GM12878 (cell line): ENCODE results near the gene LIPN. TPM values are rescaled to one million over a fixed set of nuclear protein-coding genes. Genes with fewer than 3 reads are reported as not detected.

ENCODE experiments used
- ATAC-seq: fragments of 200-7000 bp; cut with Tn5 transposase; 3 replicates; pipeline ENCODE4 v1.9.1; 2020; ENCODE audit warnings: mild to moderate bottlenecking, moderate library complexity
- BruUV-seq: library from RNA; stranded (reverse); fragments of 400-500 nt; replicated peaks from 2 replicates; lab custom pipeline; 2021; lab: Mats Ljungman, UMichigan
- CTCF ChIA-PET: fragments of 300-600 bp; sonication (Branson Sonifier 250); formaldehyde crosslinking; extraction: SDS; loops from one replicate; lab custom pipeline; 2021; ENCODE audit warnings: inconsistent platforms; lab: Yijun Ruan, JAX
- POLR2A ChIA-PET: fragments of 350-600 bp; formaldehyde crosslinking; extraction: SDS; loops from one replicate; lab custom pipeline; 2021; ENCODE audit warnings: inconsistent platforms; lab: Charles Lee
- RAD21 ChIA-PET: fragments of 300-600 bp; sonication (Branson Sonifier 250); formaldehyde crosslinking; loops from one replicate; lab custom pipeline; 2023; ENCODE audit warnings: antibody characterized with exemption; ENCODE audit not compliant: unreplicated experiment; lab: Charles Lee
- SMC1A ChIA-PET: fragments of 300-600 bp; sonication (Branson Sonifier 250); formaldehyde crosslinking; loops from one replicate; lab custom pipeline; 2023; ENCODE audit not compliant: unreplicated experiment, uncharacterized antibody; lab: Charles Lee
- DNase-seq: peaks from one replicate; pipeline ENCODE4 v3.0.0-alpha.2; 2011; ENCODE audit warnings: low read depth, low spot score
- FAIRE-seq: peaks from 3 replicates; lab custom pipeline; 2011; peaks lifted over from hg19 to GRCh38; lab: Jason Lieb, UNC
- H2AFZ ChIP-seq: 2 replicates; pipeline ENCODE4 v1.6.0; 2011; ENCODE audit warnings: low read depth, low read length, control low read depth; ENCODE audit not compliant: control insufficient read depth
- H3K27ac ChIP-seq: 2 replicates; pipeline ENCODE4 v1.5.1; 2011; ENCODE audit warnings: control low read depth; ENCODE audit not compliant: control insufficient read depth, insufficient read depth
- H3K27me3 ChIP-seq, 2 experiments: replicated peaks in 1 of 2; 2 replicates each; pipeline versions ENCODE4 v1.6.0 to v1.6.1; 2011; ENCODE audit warnings: low read length in 1 of 2; ENCODE audit not compliant: control insufficient read depth in 2 of 2, insufficient read depth in 2 of 2
- H3K36me3 ChIP-seq, 2 experiments: 2 replicates each; pipeline ENCODE4 v1.5.1; 2011; ENCODE audit warnings: low read length in 1 of 2; ENCODE audit not compliant: control insufficient read depth in 2 of 2, insufficient read depth in 2 of 2
- H3K4me1 ChIP-seq: 2 replicates; pipeline ENCODE4 v1.6.1; 2011; ENCODE audit warnings: mild to moderate bottlenecking, low read length, moderate library complexity, mixed read lengths; ENCODE audit not compliant: control insufficient read depth, insufficient read depth
- H3K4me2 ChIP-seq: 2 replicates; pipeline ENCODE4 v1.6.0; 2011; ENCODE audit warnings: control low read depth; ENCODE audit not compliant: control insufficient read depth, insufficient read depth
- H3K4me3 ChIP-seq: fragments of 200-600 bp; sonication (generic); 2 replicates; pipeline ENCODE4 v1.5.1; 2016
- H3K79me2 ChIP-seq: 2 replicates; pipeline ENCODE4 v1.6.0; 2011; ENCODE audit warnings: low read length; ENCODE audit not compliant: control insufficient read depth, insufficient read depth
- H3K9ac ChIP-seq: 2 replicates; pipeline ENCODE4 v1.8.0; 2011; ENCODE audit warnings: low read length, control low read depth, mixed read lengths; ENCODE audit not compliant: control insufficient read depth, insufficient read depth
- H3K9me3 ChIP-seq: replicated peaks from 3 replicates; pipeline ENCODE4 v1.5.1; 2011; ENCODE audit warnings: mild to moderate bottlenecking, low read length; ENCODE audit not compliant: control insufficient read depth, insufficient read depth
- H4K20me1 ChIP-seq: 2 replicates; pipeline ENCODE4 v1.6.0; 2011; ENCODE audit not compliant: control insufficient read depth, insufficient read depth
- BCL11A ChIP-seq: IDR thresholded peaks from 2 replicates; pipeline ENCODE4 v1.6.1; 2011; ENCODE audit warnings: low read depth, low read length
- EP300 ChIP-seq, 2 experiments: fragments of 150-350 bp in 1 of 2; IDR thresholded peaks; 2 replicates each; pipeline ENCODE4 v1.6.1; 2011 to 2012; ENCODE audit warnings: low read depth in 2 of 2, low read length in 2 of 2, borderline replicate concordance in 1 of 2, improper control_type of control experiment in 1 of 2, inconsistent platforms in 1 of 2; ENCODE audit not compliant: control insufficient read depth in 1 of 2
- ESRRA ChIP-seq: IDR thresholded peaks from 2 replicates; pipeline ENCODE4 v1.6.1; 2012; ENCODE audit warnings: mild to moderate bottlenecking, low read length, improper control_type of control experiment
- FOS ChIP-seq: IDR thresholded peaks from 3 replicates; pipeline ENCODE4 v1.6.1; 2011; ENCODE audit warnings: borderline replicate concordance; ENCODE audit not compliant: insufficient read length; ENCODE audit errors: extremely low read depth
- GABPA ChIP-seq: IDR thresholded peaks from 2 replicates; pipeline ENCODE4 v1.6.1; 2014; ENCODE audit warnings: antibody characterized with exemption, low read depth, mild to moderate bottlenecking, inconsistent platforms
- MTA3 ChIP-seq: IDR thresholded peaks from 2 replicates; pipeline ENCODE4 v1.6.1; 2012; ENCODE audit warnings: low read length, inconsistent platforms, borderline replicate concordance
- PAX5 ChIP-seq: IDR thresholded peaks from 2 replicates; pipeline ENCODE4 v1.6.1; 2011; ENCODE audit warnings: low read depth, low read length, borderline replicate concordance
- POLR2A ChIP-seq: IDR thresholded peaks from 2 replicates; pipeline ENCODE4 v1.6.1; 2011; ENCODE audit warnings: low read depth, mild to moderate bottlenecking, low read length
- RAD21 ChIP-seq: IDR thresholded peaks from 2 replicates; pipeline ENCODE4 v1.6.1; 2011; ENCODE audit warnings: mild to moderate bottlenecking, low read depth, low read length, moderate library complexity; ENCODE audit not compliant: insufficient read depth
- TBL1XR1 ChIP-seq: IDR thresholded peaks from 2 replicates; pipeline ENCODE4 v1.6.1; 2012; ENCODE audit warnings: low read depth, low read length, improper control_type of control experiment
- WGBS: methylation state at CpG from one replicate; pipeline ENCODE4 v1.1.6; 2016; ENCODE audit warnings: low lambda C conversion rate; ENCODE audit not compliant: insufficient replicate concordance, insufficient coverage; ENCODE audit errors: missing lambda C conversion rate; 5-methylcytosine and 5-hydroxymethylcytosine counted together
- in situ Hi-C: fragments of 300-500 bp; cut with MboI; formaldehyde crosslinking; loops from 9 replicates; pipeline ENCODE4 v1.14.3; 2018; ENCODE audit warnings: mixed read lengths
- intact Hi-C: fragments of 100-400 bp; cut with micrococcal nuclease; formaldehyde crosslinking; loops from one replicate; pipeline ENCODE4 v1.14.2; 2022; ENCODE audit not compliant: unreplicated experiment
- polyA plus RNA-seq, 11 experiments: library from polyadenylated mRNA; depleted of rRNA in 4 of 11; unstranded in 6 of 11; stranded (reverse) in 5 of 11; fragments of >200 nt; fragmentation: Nextera tagmentation in 4 of 11; fragmentation: Illumina TruSeq in 1 of 11; extraction: Ambion mirVana in 4 of 11; extraction: Trizol in 1 of 11; gene quantifications; 1 replicate in 1 of 11; 2 replicates in 10 of 11; pipeline versions ENCODE4 v1.2.1 to v1.2.3, GENCODE V29; 2011 to 2016; ENCODE audit warnings: inconsistent platforms in 2 of 11, missing spikeins in 2 of 11, low read depth in 1 of 11
- total RNA-seq, 4 experiments: library from RNA; depleted of rRNA in 3 of 4; stranded (reverse); fragments of >200 nt in 3 of 4; fragmentation: Illumina TruSeq in 1 of 4; extraction: Trizol in 1 of 4; gene quantifications; 2 replicates each; pipeline versions ENCODE4 v1.2.1 to v1.2.3, GENCODE V29; 2013 to 2021
- TF ChIP-seq, protein P1 (sequence below): fragments of 450-650 bp; IDR thresholded peaks from 2 replicates; pipeline ENCODE4 v1.6.1; 2017; ENCODE audit warnings: mild to moderate bottlenecking
- TF ChIP-seq, protein P2 (sequence below): IDR thresholded peaks from 2 replicates; pipeline ENCODE4 v1.6.1; 2011; ENCODE audit warnings: borderline replicate concordance, low read depth, mild to moderate bottlenecking, moderate library complexity, low read length; ENCODE audit not compliant: insufficient read depth, poor library complexity, severe bottlenecking
- TF ChIP-seq, protein P3 (sequence below): fragments of 450-650 bp; formaldehyde crosslinking; IDR thresholded peaks from 2 replicates; pipeline ENCODE4 v1.4.0; 2020; ENCODE audit warnings: mild to moderate bottlenecking, moderate library complexity

Gene LIPN
- total and polyA plus RNA-seq, 10 of the 15 experiments (the other 5 are each of a cell fraction or from before 2014, with no cell fraction given), result 0.06 to 0.23 TPM; not detected in 8

DNA sequence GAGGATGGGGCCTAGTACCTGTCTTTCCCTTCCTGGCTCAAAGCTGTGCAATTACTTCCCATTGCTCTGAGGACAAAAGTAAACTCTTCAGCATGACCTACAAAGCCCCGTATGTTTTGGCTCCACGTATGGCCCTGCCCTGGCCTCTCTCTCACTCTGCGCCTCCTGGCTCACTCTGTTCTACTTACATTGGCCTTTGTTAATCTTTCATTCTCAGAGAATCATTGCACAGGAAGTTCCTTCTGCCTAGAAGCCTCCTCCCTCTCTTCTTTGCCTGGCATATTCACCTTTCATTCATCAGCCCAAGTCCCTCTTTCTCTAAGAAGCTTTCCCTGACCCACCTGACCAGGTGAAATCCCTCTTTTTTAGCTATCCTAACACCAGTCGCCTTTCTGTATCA is 66.6 kb downstream of the LIPN start:
- Histone ChIP-seq H3K79me2 (no peaks in the 10 kb centered on the region), H3K4me2 (no peak overlapping the region), H3K4me3 (no peak overlapping the region), H3K4me1 (0 out of 2 replicates have a peak, but pooled peaks cover 3% of the 10 kb centered on the region), H4K20me1 (no peaks in the 10 kb centered on the region), H2AFZ (no peak overlapping the region), H3K9ac (no peak overlapping the region), H3K9me3 (no peaks in the 10 kb centered on the region), H3K27ac (no peak overlapping the region), H3K27me3 (no peaks in the 10 kb centered on the region), H3K36me3 (no peaks in the 10 kb centered on the region)
- FAIRE-seq, result no peak
- intact Hi-C loops (no loop called here), in situ Hi-C loops (no loop called here)
- POLR2A ChIA-PET, result no interaction called here
- 99% methylated on average over 4 of the region's 4 CpGs for WGBS
- no TSS peak for BruUV-seq
- CTCF ChIA-PET, result interaction anchor here (0.6 to 22.7 kb wide), 11 partner anchors 10 to 392 kb away, joined by 3 to 895 read pairs (median 6); no protein-coding TSS in a partner anchor
- RAD21 ChIA-PET, result interaction anchor here (1.2 to 2.1 kb wide), 4 partner anchors 10 to 170 kb away, joined by 4 to 14 read pairs (median 8); no protein-coding TSS in a partner anchor
- DNase-seq, result no peak
- SMC1A ChIA-PET, result interaction anchor here (0.9 to 18.0 kb wide), 7 partner anchors 10 to 285 kb away, joined by 3 to 575 read pairs (median 5); no protein-coding TSS in a partner anchor
- no peak for ATAC-seq
- TF ChIP-seq, protein P1, sequence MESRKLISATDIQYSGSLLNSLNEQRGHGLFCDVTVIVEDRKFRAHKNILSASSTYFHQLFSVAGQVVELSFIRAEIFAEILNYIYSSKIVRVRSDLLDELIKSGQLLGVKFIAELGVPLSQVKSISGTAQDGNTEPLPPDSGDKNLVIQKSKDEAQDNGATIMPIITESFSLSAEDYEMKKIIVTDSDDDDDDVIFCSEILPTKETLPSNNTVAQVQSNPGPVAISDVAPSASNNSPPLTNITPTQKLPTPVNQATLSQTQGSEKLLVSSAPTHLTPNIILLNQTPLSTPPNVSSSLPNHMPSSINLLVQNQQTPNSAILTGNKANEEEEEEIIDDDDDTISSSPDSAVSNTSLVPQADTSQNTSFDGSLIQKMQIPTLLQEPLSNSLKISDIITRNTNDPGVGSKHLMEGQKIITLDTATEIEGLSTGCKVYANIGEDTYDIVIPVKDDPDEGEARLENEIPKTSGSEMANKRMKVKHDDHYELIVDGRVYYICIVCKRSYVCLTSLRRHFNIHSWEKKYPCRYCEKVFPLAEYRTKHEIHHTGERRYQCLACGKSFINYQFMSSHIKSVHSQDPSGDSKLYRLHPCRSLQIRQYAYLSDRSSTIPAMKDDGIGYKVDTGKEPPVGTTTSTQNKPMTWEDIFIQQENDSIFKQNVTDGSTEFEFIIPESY, result no peak
- TF ChIP-seq PAX5, result no peak
- TF ChIP-seq BCL11A, result no peak
- TF ChIP-seq FOS, result no peak
- TF ChIP-seq GABPA, result no peak
- TF ChIP-seq RAD21, result no peak
- no peak for TF ChIP-seq POLR2A
- no peak for TF ChIP-seq TBL1XR1
- TF ChIP-seq ESRRA, result no peak
- TF ChIP-seq, protein P2, sequence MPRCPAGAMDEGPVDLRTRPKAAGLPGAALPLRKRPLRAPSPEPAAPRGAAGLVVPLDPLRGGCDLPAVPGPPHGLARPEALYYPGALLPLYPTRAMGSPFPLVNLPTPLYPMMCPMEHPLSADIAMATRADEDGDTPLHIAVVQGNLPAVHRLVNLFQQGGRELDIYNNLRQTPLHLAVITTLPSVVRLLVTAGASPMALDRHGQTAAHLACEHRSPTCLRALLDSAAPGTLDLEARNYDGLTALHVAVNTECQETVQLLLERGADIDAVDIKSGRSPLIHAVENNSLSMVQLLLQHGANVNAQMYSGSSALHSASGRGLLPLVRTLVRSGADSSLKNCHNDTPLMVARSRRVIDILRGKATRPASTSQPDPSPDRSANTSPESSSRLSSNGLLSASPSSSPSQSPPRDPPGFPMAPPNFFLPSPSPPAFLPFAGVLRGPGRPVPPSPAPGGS, result no peak
- no peak for TF ChIP-seq EP300 (IDR thresholded peaks at IDR 0.05; ENCODE audit: borderline replicate concordance in 1 of 2, control insufficient read depth in 1 of 2, low read depth in 2 of 2, low read length in 2 of 2)
- TF ChIP-seq MTA3, result no peak
- TF ChIP-seq, protein P3, sequence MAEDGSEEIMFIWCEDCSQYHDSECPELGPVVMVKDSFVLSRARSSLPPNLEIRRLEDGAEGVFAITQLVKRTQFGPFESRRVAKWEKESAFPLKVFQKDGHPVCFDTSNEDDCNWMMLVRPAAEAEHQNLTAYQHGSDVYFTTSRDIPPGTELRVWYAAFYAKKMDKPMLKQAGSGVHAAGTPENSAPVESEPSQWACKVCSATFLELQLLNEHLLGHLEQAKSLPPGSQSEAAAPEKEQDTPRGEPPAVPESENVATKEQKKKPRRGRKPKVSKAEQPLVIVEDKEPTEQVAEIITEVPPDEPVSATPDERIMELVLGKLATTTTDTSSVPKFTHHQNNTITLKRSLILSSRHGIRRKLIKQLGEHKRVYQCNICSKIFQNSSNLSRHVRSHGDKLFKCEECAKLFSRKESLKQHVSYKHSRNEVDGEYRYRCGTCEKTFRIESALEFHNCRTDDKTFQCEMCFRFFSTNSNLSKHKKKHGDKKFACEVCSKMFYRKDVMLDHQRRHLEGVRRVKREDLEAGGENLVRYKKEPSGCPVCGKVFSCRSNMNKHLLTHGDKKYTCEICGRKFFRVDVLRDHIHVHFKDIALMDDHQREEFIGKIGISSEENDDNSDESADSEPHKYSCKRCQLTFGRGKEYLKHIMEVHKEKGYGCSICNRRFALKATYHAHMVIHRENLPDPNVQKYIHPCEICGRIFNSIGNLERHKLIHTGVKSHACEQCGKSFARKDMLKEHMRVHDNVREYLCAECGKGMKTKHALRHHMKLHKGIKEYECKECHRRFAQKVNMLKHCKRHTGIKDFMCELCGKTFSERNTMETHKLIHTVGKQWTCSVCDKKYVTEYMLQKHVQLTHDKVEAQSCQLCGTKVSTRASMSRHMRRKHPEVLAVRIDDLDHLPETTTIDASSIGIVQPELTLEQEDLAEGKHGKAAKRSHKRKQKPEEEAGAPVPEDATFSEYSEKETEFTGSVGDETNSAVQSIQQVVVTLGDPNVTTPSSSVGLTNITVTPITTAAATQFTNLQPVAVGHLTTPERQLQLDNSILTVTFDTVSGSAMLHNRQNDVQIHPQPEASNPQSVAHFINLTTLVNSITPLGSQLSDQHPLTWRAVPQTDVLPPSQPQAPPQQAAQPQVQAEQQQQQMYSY (CRISPR knock-in tag), result no peak
